ENCODE data around the gene COL8A2. TPM values are rescaled to one million over a fixed set of nuclear protein-coding genes. Genes with fewer than 3 reads are reported as not detected.

Gene COL8A2
- total RNA-seq, 1 donor: 1.9 TPM

DNA sequence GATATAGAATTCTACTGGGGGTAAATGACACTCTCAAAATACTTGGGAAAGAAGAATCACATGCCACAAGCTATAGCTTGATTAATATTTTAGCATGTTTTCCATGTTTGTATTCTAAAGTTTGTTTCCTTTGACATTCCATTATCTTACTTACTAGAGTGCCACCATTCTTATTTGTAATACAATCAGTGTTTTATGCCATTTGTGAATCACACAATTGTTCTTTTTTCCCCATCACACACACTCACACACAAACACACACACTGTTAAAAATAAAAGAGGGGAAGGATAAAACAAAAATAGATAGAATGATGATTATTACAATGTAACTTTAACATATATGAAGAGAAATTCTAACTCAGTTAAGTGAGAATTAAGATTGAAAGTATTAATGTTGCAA lies 57.2 kb downstream of the COL8A2 start:
- Histone ChIP-seq H3K27me3 (ENCODE audit: insufficient read depth, low read length) (no peaks in the 10 kb centered on the region), H3K4me1 (ENCODE audit: insufficient read depth, low read length) (no peaks in the 10 kb centered on the region), H3K4me3 (ENCODE audit: low read length) (no peak overlapping the region), H3K9me3 (ENCODE audit: low read depth, low read length) (no peaks in the 10 kb centered on the region)

DNA sequence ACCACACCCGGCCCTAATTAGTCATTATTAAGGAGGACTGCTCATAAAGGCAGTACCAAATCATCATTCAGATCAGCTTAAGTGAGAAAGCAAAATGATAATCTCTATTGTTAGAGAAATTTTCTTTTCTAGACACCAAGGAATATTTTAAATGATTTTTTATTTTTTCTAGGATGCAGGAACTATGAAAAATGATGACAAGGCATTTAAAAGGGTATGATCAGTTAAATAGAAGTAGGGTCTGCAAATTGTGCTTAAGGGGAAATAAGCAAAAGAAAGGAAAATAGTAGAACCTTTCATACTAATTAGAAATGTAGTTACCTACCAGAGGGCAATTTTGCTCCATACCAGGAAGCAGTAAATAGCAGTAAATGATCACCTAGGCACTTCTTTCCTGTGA lies 62.7 kb downstream of the COL8A2 start:
- no peak overlapping the region for H3K4me3 ChIP-seq (ENCODE audit: low read length)
- H3K27me3 ChIP-seq (ENCODE audit: insufficient read depth, low read length): no peaks in the 10 kb centered on the region
- H3K9me3 ChIP-seq (ENCODE audit: low read depth, low read length): no peaks in the 10 kb centered on the region
- no peaks in the 10 kb centered on the region for H3K4me1 ChIP-seq (ENCODE audit: insufficient read depth, low read length)

DNA sequence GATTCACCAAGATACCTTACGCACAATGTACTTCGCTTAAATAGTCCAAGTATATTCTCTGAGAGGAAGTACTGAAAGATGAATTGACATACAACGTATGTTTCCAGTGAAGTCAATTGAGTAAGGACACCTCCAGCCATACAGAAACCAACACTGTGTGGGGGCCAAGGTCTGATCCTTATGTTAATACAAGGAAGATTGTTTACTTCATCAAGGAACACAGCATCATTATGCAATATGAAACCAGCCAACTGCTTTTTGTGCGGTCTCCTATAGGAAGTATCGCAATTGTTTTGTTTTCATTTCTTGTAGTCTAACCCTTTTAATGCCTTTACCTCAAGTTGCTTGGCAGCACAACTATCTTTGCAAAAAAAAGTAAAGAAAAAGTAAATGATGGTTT lies 69.3 kb downstream of the COL8A2 start:
- Histone ChIP-seq H3K4me1 (ENCODE audit: insufficient read depth, low read length) (peaks cover 6% of the 10 kb centered on the region), H3K4me3 (ENCODE audit: low read length) (no peak overlapping the region), H3K9me3 (ENCODE audit: low read depth, low read length) (no peaks in the 10 kb centered on the region), H3K27me3 (ENCODE audit: insufficient read depth, low read length) (no peaks in the 10 kb centered on the region)

DNA sequence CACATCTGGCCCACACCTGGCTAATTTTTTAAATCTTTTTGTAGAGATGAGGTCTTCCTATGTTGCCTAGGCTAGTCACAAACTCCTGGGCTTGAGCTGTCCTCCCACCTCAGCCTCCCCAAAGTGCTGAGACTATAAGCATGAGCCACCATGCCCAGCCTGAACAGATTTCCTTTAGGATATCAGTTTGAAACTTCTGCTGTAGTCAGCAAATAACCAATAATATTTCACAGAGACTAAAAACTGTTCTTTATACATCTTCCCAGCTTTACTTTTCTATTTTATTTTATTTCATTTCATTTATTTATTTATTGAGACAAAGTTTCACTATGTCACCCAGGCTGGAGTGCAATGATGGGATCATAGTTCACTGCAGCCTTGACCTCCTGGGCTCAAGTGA lies 71.0 kb downstream of the COL8A2 start:
- no peak overlapping the region for H3K4me3 ChIP-seq (ENCODE audit: low read length)
- H3K4me1 ChIP-seq (ENCODE audit: insufficient read depth, low read length): peaks cover 6% of the 10 kb centered on the region
- H3K27me3 ChIP-seq (ENCODE audit: insufficient read depth, low read length): no peaks in the 10 kb centered on the region
- H3K9me3 ChIP-seq (ENCODE audit: low read depth, low read length): no peaks in the 10 kb centered on the region

DNA sequence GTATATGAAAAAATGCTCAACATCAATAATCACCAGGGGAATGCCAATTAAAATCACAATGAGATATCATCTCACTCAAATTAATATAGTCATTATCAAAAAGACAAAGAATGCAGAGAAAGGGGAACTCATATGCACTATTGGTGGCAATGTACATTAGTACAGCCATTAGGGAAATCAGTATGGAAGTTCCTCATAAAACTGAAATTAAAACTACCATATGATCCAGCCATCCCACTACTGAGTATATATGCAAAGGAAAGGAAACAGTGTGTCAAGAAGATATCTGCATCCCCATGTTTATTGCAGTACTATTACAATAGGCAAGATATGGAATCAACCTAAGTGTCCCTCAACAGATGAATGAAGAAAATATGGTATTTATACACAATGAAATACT lies 73.2 kb downstream of the COL8A2 start:
- H3K4me3 ChIP-seq (ENCODE audit: low read length): no peak overlapping the region
- no peaks in the 10 kb centered on the region for H3K27me3 ChIP-seq (ENCODE audit: insufficient read depth, low read length)
- no peaks in the 10 kb centered on the region for H3K9me3 ChIP-seq (ENCODE audit: low read depth, low read length)
- H3K4me1 ChIP-seq (ENCODE audit: insufficient read depth, low read length): peaks cover 6% of the 10 kb centered on the region

Other genes starting within 250 kb of the COL8A2 start
- gene AGO1, start 242.0 kb downstream of the COL8A2 start, total RNA-seq: 19.0 TPM
- 19.5 TPM for gene AGO3, start 194.1 kb downstream of the COL8A2 start, total RNA-seq
- gene TEKT2, start 41.1 kb downstream of the COL8A2 start, total RNA-seq: 0.10 TPM
- gene ADPRS, start 36.3 kb downstream of the COL8A2 start, total RNA-seq: 12.4 TPM
- 25.9 TPM for gene TRAPPC3, start 24.3 kb upstream of the COL8A2 start, total RNA-seq
- gene MAP7D1, start 30.9 kb upstream of the COL8A2 start, total RNA-seq: 142 TPM
- 82.9 TPM for gene THRAP3, start 99.2 kb upstream of the COL8A2 start, total RNA-seq
- 1.5 TPM for gene SH3D21, start 181.1 kb upstream of the COL8A2 start, total RNA-seq
- gene EVA1B, start 198.4 kb upstream of the COL8A2 start, total RNA-seq: 16.3 TPM

All from mononuclear cell (primary cell).